Measurements from ENCODE around the gene DOCK2.

GRCh38 chr5:169768416-169768815 is 131.3 kb downstream of the DOCK2 start:
- TF ChIP-seq SMC3 (IDR thresholded peaks at IDR 0.05; ENCODE audit: low read depth, low read length), result no peak
- no peak for TF ChIP-seq JUND (IDR thresholded peaks at IDR 0.05)
- TF ChIP-seq CHD2 (IDR thresholded peaks at IDR 0.05; ENCODE audit: low read length, partially characterized antibody), result no peak
- TF ChIP-seq, protein P1, sequence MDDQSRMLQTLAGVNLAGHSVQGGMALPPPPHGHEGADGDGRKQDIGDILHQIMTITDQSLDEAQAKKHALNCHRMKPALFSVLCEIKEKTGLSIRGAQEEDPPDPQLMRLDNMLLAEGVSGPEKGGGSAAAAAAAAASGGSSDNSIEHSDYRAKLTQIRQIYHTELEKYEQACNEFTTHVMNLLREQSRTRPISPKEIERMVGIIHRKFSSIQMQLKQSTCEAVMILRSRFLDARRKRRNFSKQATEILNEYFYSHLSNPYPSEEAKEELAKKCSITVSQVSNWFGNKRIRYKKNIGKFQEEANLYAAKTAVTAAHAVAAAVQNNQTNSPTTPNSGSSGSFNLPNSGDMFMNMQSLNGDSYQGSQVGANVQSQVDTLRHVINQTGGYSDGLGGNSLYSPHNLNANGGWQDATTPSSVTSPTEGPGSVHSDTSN (IDR thresholded peaks at IDR 0.05), result no peak

Data from SK-N-SH (cell line).